Psoas muscle (tissue), 8 donors: Measurements from ENCODE around the gene KIF17. TPM values are rescaled to one million over a fixed set of nuclear protein-coding genes. Genes with fewer than 3 reads are reported as not detected.

Experiments used
- ATAC-seq, 4 donors: fragments of 200-7000 bp; cut with Tn5 transposase; one replicate each; pipeline ENCODE4 v1.9.1; 2020; ENCODE audit warnings: moderate library complexity in 3 of 4, mild to moderate bottlenecking in 2 of 4
- DNase-seq, 2 donors: peaks; one replicate each; pipeline ENCODE4 v3.0.0-alpha.2; 2020
- H3K27ac ChIP-seq: fragments of 200-600 bp; one replicate; pipeline ENCODE4 v1.8.0; 2022
- H3K27me3 ChIP-seq, 3 donors: fragments of 200-600 bp in 1 of 3; one replicate each; pipeline versions ENCODE4 v1.6.1 to v1.8.0; 2013 to 2022; ENCODE audit warnings: low read length in 2 of 3, mild to moderate bottlenecking in 2 of 3, moderate library complexity in 1 of 3; ENCODE audit not compliant: insufficient read depth in 3 of 3
- H3K36me3 ChIP-seq, 2 donors: fragments of 200-600 bp in 1 of 2; one replicate each; pipeline versions ENCODE4 v1.6.1 to v1.8.0; 2013 to 2022; ENCODE audit warnings: low read depth in 1 of 2, mild to moderate bottlenecking in 1 of 2, moderate library complexity in 1 of 2; ENCODE audit not compliant: insufficient read depth in 1 of 2
- H3K4me1 ChIP-seq: fragments of 200-600 bp; one replicate; pipeline ENCODE4 v1.8.0; 2022
- H3K4me3 ChIP-seq: fragments of 200-600 bp; one replicate; pipeline ENCODE4 v1.8.0; 2022; ENCODE audit warnings: mild to moderate bottlenecking
- H3K9me3 ChIP-seq: fragments of 200-600 bp; one replicate; pipeline ENCODE4 v1.8.0; 2022
- WGBS, 3 donors: extraction: QIAGEN DNeasy Blood & Tissue Kit; methylation state at CpG; one replicate each; pipeline versions ENCODE4 v1.1.6 to v1.1.7; 2013; 5-methylcytosine and 5-hydroxymethylcytosine counted together
- intact Hi-C, 2 donors: fragments of 100-400 bp; cut with DNase I; formaldehyde crosslinking; loops; one replicate each; pipeline versions ENCODE4 v1.11.0 to v1.14.2; 2022
- long read RNA-seq, 2 donors: library from polyadenylated mRNA; unstranded; transcript quantifications; one replicate each; pipeline ENCODE4 v2.0.0, GENCODE V29; 2021
- polyA plus RNA-seq, 3 donors: library from polyadenylated mRNA; stranded (reverse); fragments of 200-250 nt; gene quantifications; one replicate each; pipeline ENCODE4 v1.2.3, GENCODE V29; 2013
- total RNA-seq, 4 donors: library from RNA; stranded (reverse); fragmentation: NEBNext Ultra II Directional in 2 of 4; extraction: Animal tissue kit (Norgen Biotek cat#: 25700) in 2 of 4; gene quantifications; one replicate each; pipeline versions ENCODE4 v1.2.1 to v1.2.4, GENCODE V29; 2021 to 2023
- TF ChIP-seq, protein P1 (sequence below): fragments of 200-600 bp; IDR thresholded peaks from one replicate; pipeline ENCODE4 v1.8.0; 2022; ENCODE audit warnings: antibody characterized with exemption
- donor health status: healthy with polysubstance abuse.
- donor health status: DM: no; HTN: no; CAD: no; lungs with moderate emphysema.
- donor health status: Bipolar disorder and iron deficiency.
- donor health status: healthy.
- donor health status: DM: yes; HTN: yes; CAD: no.
- donor health status: DM: no; HTN: no; CAD: no.
- donor health status: DM: no; HTN: no; CAD: no.
- donor health status: DM: yes; HTN: yes; CAD: no.

The KIF17 gene
- 1 to 10 TPM; 1.1 to 3.4 (median 1.2) TPM for total RNA-seq
- 1 to 10 TPM; 1.5 to 2.0 (median 1.7) TPM for polyA plus RNA-seq
- long read RNA-seq, donor 1, partial matches to known transcripts, result 1 of 1 reads
- long read RNA-seq, donor 1, other reads (novel, unspliced or antisense), result 0 of 1 reads
- long read RNA-seq, donor 2, result 0 reads

- peak within 1 kb of the TSS; percentile 59 for H3K4me3 ChIP-seq
- WGBS, 3 donors, result 2 to 4% (median 2%) methylated on average over 66 to 111 of the region's 112 CpGs
- H3K27me3 ChIP-seq, result peaks cover 0 to 29% (median 3%) of the 10 kb centered on the region in 3 donors
- H3K36me3 ChIP-seq, result no peaks in the 10 kb centered on the region
- peak; percentile 68 to 87 (median 78) for ATAC-seq
- no peaks in the 10 kb centered on the region for H3K9me3 ChIP-seq
- TF ChIP-seq, protein P1, sequence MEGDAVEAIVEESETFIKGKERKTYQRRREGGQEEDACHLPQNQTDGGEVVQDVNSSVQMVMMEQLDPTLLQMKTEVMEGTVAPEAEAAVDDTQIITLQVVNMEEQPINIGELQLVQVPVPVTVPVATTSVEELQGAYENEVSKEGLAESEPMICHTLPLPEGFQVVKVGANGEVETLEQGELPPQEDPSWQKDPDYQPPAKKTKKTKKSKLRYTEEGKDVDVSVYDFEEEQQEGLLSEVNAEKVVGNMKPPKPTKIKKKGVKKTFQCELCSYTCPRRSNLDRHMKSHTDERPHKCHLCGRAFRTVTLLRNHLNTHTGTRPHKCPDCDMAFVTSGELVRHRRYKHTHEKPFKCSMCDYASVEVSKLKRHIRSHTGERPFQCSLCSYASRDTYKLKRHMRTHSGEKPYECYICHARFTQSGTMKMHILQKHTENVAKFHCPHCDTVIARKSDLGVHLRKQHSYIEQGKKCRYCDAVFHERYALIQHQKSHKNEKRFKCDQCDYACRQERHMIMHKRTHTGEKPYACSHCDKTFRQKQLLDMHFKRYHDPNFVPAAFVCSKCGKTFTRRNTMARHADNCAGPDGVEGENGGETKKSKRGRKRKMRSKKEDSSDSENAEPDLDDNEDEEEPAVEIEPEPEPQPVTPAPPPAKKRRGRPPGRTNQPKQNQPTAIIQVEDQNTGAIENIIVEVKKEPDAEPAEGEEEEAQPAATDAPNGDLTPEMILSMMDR, result no peak
- H3K4me1 ChIP-seq, result no peaks in the 10 kb centered on the region
- DNase-seq, result peak; percentile 79 to 85
- intact Hi-C loops, result no loop called here
- no peak within 1 kb of the TSS for H3K27ac ChIP-seq
Observed at GRCh38 chr1:20717452-20718342, at the start of gene KIF17. Gene KIF17, minus strand, starts transcription at chr1:20718007. Its CDS starts 301 bp downstream, at chr1:20717706.

DNA sequence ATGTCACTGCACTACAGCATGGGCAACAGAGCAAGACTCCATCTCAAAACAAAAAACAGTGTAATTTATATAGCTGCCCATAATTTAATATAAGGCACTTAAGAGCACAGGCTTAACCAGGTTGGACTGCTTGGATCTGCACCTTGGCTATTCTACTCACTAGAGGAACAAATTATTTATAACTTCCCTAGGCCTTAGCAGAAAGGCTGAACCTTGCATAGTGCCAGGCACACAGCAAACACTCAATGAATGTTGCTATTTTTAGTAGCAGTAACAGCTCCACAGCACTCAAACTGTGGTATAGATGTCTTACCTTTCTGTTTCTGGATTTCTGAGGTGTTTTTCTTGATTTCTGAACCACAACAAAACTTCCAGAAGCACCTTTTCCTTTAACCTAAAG, 49.5 kb upstream of the KIF17 start:
- Histone ChIP-seq H3K27ac (peak overlapping the region; percentile 12), H3K27me3 (no peaks in the 10 kb centered on the region), H3K4me1 (peaks cover 16% of the 10 kb centered on the region), H3K4me3 (no peak overlapping the region), H3K9me3 (no peaks in the 10 kb centered on the region), H3K36me3 (peaks cover 22 to 99% of the 10 kb centered on the region in 2 donors)
- TF ChIP-seq, protein P1, result no peak
- intact Hi-C loops, result no loop called here
- DNase-seq (no peak), ATAC-seq (peak; percentile 82 to 93 (median 89))

DNA sequence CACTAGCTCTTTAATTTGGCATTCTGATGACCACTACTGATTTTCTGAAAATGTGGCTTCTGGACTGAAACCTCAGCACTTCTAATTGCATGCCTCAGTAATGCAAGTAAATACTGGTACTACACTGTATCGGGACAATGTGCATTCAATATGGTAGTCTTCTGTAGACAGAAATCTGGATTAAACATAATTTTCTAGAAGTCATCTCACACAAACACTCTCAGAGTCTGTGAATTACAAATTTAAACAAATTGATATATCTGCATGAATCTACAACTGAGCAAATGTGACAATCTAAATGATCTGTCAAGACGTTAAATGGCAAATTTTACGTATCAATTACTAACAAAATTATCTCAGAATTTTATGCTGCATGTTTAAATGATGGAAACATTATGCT, 45.6 kb upstream of the KIF17 start:
- 93 to 97% (median 94%) methylated on average over 3 of the region's 3 CpGs for WGBS, 3 donors
- no peak for ATAC-seq
- Histone ChIP-seq H3K4me3 (no peak overlapping the region), H3K9me3 (no peaks in the 10 kb centered on the region), H3K27me3 (no peaks in the 10 kb centered on the region), H3K4me1 (peaks cover 16% of the 10 kb centered on the region), H3K36me3 (peaks cover 22 to 99% of the 10 kb centered on the region in 2 donors), H3K27ac (no peak overlapping the region)
- TF ChIP-seq, protein P1, result no peak
- DNase-seq, result no peak
- intact Hi-C loops, result no loop called here

DNA sequence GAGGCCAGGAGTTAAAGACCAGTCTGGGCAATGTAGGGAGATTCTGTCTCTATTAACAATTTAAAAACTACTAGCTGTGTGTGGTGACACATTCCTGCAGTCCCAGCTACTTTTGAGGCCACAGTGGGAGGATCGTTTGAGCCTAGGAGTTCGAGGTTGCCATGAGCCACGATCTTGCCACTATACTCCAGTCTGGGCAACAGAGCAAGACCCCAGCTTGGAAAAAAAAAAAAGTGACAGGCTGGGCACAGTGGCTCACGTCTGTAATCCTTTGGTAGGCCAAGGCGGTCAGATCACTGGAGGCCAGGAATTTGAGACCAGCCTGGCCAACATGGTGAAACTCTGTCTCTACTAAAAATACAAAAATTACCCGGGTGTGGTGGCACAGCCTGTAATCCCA, 42.5 kb upstream of the KIF17 start:
- DNase-seq, result no peak
- no peak overlapping the region for H3K4me3 ChIP-seq
- 46 to 70% (median 53%) methylated on average over 6 of the region's 6 CpGs for WGBS, 3 donors
- no peaks in the 10 kb centered on the region for H3K27me3 ChIP-seq
- H3K9me3 ChIP-seq, result no peaks in the 10 kb centered on the region
- intact Hi-C loops, result no loop called here
- no peaks in the 10 kb centered on the region for H3K4me1 ChIP-seq
- H3K27ac ChIP-seq, result no peak overlapping the region
- ATAC-seq, result no peak
- TF ChIP-seq, protein P1, result no peak
- peaks cover 22 to 100% of the 10 kb centered on the region in 2 donors for H3K36me3 ChIP-seq
